HepG2 (cell line): ENCODE results near the gene CSNK1A1. TPM values are rescaled to one million over a fixed set of nuclear protein-coding genes. Genes with fewer than 3 reads are reported as not detected.

Source experiments
- ADNP ChIP-seq: sonication (generic); formaldehyde crosslinking; IDR thresholded peaks from 2 replicates; pipeline ENCODE4 v1.4.0; 2020; ENCODE audit warnings: missing genetic modification reagents
- DNMT3B ChIP-seq: conservative IDR thresholded peaks from 2 replicates; pipeline ENCODE4 v1.6.1; 2016; ENCODE audit warnings: missing biosample characterization, control low read depth
- DRAP1 ChIP-seq: IDR thresholded peaks from 2 replicates; pipeline ENCODE4 v1.6.1; 2016; ENCODE audit warnings: missing genetic modification reagents, missing compliant biosample characterization
- GZF1 ChIP-seq: sonication (generic); formaldehyde crosslinking; IDR thresholded peaks from 2 replicates; pipeline ENCODE4 v1.5.1; 2020; ENCODE audit warnings: mild to moderate bottlenecking, missing genetic modification reagents
- HOXA7 ChIP-seq: sonication (generic); formaldehyde crosslinking; IDR thresholded peaks from 2 replicates; pipeline ENCODE4 v1.8.1; 2022; ENCODE audit warnings: mild to moderate bottlenecking, missing genetic modification reagents, moderate library complexity
- ISL2 ChIP-seq: sonication (generic); formaldehyde crosslinking; IDR thresholded peaks from 2 replicates; pipeline ENCODE4 v1.5.0; 2020; ENCODE audit warnings: missing genetic modification reagents
- KLF12 ChIP-seq: sonication (generic); formaldehyde crosslinking; IDR thresholded peaks from 2 replicates; pipeline ENCODE4 v1.4.0; 2020; ENCODE audit warnings: missing genetic modification reagents, borderline replicate concordance
- MEF2D ChIP-seq: sonication (generic); formaldehyde crosslinking; IDR thresholded peaks from 2 replicates; pipeline ENCODE4 v1.5.1; 2020; ENCODE audit warnings: mild to moderate bottlenecking, missing genetic modification reagents
- MLXIP ChIP-seq: sonication (generic); formaldehyde crosslinking; IDR thresholded peaks from 2 replicates; pipeline ENCODE4 v1.9.0; 2021; ENCODE audit warnings: missing genetic modification reagents, borderline replicate concordance
- NCOA5 ChIP-seq: sonication (generic); formaldehyde crosslinking; IDR thresholded peaks from 2 replicates; pipeline ENCODE4 v1.4.0; 2020; ENCODE audit warnings: missing genetic modification reagents
- NFATC3 ChIP-seq: sonication (generic); formaldehyde crosslinking; IDR thresholded peaks from 2 replicates; pipeline ENCODE4 v1.5.1; 2020; ENCODE audit warnings: mild to moderate bottlenecking, missing genetic modification reagents
- RBM22 ChIP-seq: fragments of 200-400 bp; formaldehyde crosslinking; optimal IDR thresholded peaks from 2 replicates; pipeline ENCODE3; 2017; ENCODE audit warnings: mild to moderate bottlenecking, low read length, moderate library complexity
- SOX13 ChIP-seq, 3 experiments: fragments of 450-650 bp in 1 of 3; sonication (generic) in 1 of 3; formaldehyde crosslinking in 1 of 3; IDR thresholded peaks in 2 of 3; conservative IDR thresholded peaks in 1 of 3; 2 replicates each; pipeline versions ENCODE4 v1.5.0 to v1.6.1; 2016 to 2020; ENCODE audit warnings: antibody characterized with exemption in 1 of 3, mild to moderate bottlenecking in 1 of 3, missing compliant biosample characterization in 1 of 3, missing genetic modification reagents in 1 of 3, moderate library complexity in 1 of 3
- SRSF4 ChIP-seq: fragments of 200-400 bp; formaldehyde crosslinking; IDR thresholded peaks from one replicate; pipeline ENCODE4 v1.6.1; 2018; ENCODE audit warnings: mild to moderate bottlenecking, low read depth, low read length, moderate library complexity; ENCODE audit not compliant: poor library complexity, severe bottlenecking
- TFDP2 ChIP-seq: sonication (generic); formaldehyde crosslinking; IDR thresholded peaks from 2 replicates; pipeline ENCODE4 v1.4.0; 2020; ENCODE audit warnings: missing genetic modification reagents
- ZNF160 ChIP-seq: sonication (generic); formaldehyde crosslinking; IDR thresholded peaks from 2 replicates; pipeline ENCODE4 v1.8.0; 2022; ENCODE audit warnings: mild to moderate bottlenecking, inconsistent platforms, missing genetic modification reagents
- ZNF260 ChIP-seq: sonication (generic); formaldehyde crosslinking; IDR thresholded peaks from 2 replicates; pipeline ENCODE4 v1.4.0; 2020; ENCODE audit warnings: missing genetic modification reagents, low read depth, mild to moderate bottlenecking, borderline replicate concordance
- ZNF280D ChIP-seq: sonication (generic); formaldehyde crosslinking; IDR thresholded peaks from 2 replicates; pipeline ENCODE4 v1.5.1; 2020; ENCODE audit warnings: mild to moderate bottlenecking, missing genetic modification reagents
- ZNF546 ChIP-seq: sonication (generic); formaldehyde crosslinking; conservative IDR thresholded peaks from 2 replicates; pipeline ENCODE4 v1.8.1; 2023; ENCODE audit warnings: mild to moderate bottlenecking, missing genetic modification reagents
- ZNF670 ChIP-seq: sonication (generic); formaldehyde crosslinking; IDR thresholded peaks from 2 replicates; pipeline ENCODE4 v1.8.0; 2022; ENCODE audit warnings: mild to moderate bottlenecking, missing genetic modification reagents, borderline replicate concordance
- ZNF788 ChIP-seq: sonication (generic); formaldehyde crosslinking; IDR thresholded peaks from 2 replicates; pipeline ENCODE4 v1.5.0; 2020; ENCODE audit warnings: mild to moderate bottlenecking, missing genetic modification reagents, borderline replicate concordance
- ZZZ3 ChIP-seq: sonication (generic); formaldehyde crosslinking; IDR thresholded peaks from 2 replicates; pipeline ENCODE4 v1.4.0; 2020; ENCODE audit warnings: missing genetic modification reagents, mild to moderate bottlenecking, borderline replicate concordance
- polyA plus RNA-seq, 8 experiments: library from polyadenylated mRNA; depleted of rRNA in 3 of 8; stranded (reverse) in 7 of 8; unstranded in 1 of 8; fragments of >200 nt; fragmentation: Illumina TruSeq in 4 of 8; extraction: Trizol in 4 of 8; gene quantifications; 2 replicates each; pipeline versions ENCODE4 v1.2.1 to v1.2.3, GENCODE V29; 2011 to 2016; ENCODE audit warnings: low read depth in 4 of 8, missing spikeins in 1 of 8, mixed read lengths in 1 of 8; ENCODE audit not compliant: insufficient read depth in 1 of 8
- total RNA-seq, 5 experiments: library from RNA; depleted of rRNA; stranded (reverse); fragments of >200 nt; fragmentation: Illumina TruSeq; extraction: Trizol; gene quantifications; 2 replicates each; pipeline ENCODE4 v1.2.3, GENCODE V29; 2016; ENCODE audit warnings: low read depth in 1 of 5

CSNK1A1 gene
- total and polyA plus RNA-seq, 2 of the 13 experiments (the other 11 are each of a cell fraction or from before 2014, with no cell fraction given), result 89.0 to 149 TPM

DNA sequence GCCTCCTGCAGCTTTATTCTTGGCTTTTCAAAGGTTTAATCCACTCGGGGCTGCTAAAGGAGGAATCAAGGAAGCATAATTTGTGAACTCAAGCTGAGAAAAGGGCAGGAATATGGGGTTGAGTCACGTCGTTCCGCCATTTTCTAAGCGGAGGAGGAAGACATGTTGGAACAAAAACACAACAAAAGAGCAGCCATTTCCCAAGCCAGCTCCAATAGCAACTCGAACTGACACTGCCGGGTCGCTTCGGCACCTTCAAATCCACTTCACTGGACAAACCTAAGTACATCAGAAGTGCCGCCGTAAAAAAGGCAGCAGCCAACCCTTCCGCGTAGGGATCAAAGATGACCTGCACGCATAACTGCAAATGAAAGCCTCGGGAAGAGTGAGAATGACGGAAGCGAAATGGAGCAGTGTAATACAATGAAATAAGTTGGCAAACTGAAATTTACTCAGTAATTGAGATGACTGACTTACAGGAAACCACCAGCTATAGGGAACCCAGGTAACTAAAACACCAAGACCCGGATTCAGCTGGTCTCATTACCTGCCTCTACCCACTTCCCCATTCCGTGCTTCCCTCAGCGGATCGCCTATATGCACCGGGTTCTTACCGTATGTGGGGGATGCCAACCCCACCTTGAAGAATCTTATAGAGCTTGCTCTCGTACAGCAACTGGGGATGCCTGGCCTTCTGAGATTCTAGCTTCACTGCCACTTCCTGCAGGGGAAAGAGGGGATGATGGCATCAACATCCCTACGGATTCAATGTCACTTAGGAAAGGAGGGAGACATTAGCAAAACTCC is 1.6 kb downstream of the CSNK1A1 start (continued):
- TF ChIP-seq MLXIP (CRISPR knock-in tag), result no peak
- TF ChIP-seq ZNF788, result no peak
- TF ChIP-seq ZNF280D, result no peak
- TF ChIP-seq ZZZ3, result no peak
- TF ChIP-seq ZNF670 (CRISPR knock-in tag), result no peak
- no peak; the same call in 1 of the 2 replicates for TF ChIP-seq DRAP1 (CRISPR knock-in tag)
- TF ChIP-seq SOX13 (IDR thresholded peaks at IDR 0.05), result no peak
- no peak; a peak in 1 of 4 replicates for TF ChIP-seq SOX13 (CRISPR knock-in tag; conservative IDR thresholded peaks at IDR 0.05 in 1 of 2, IDR thresholded peaks at IDR 0.05 in 1 of 2)
- TF ChIP-seq ZNF260 (CRISPR knock-in tag), result no peak
- no peak for TF ChIP-seq DNMT3B (CRISPR knock-in tag)
- no peak for TF ChIP-seq NCOA5 (CRISPR knock-in tag)
- no peak for TF ChIP-seq NFATC3 (CRISPR knock-in tag)
- TF ChIP-seq RBM22, result no peak
- no peak for TF ChIP-seq GZF1 (CRISPR knock-in tag)
- no peak for TF ChIP-seq MEF2D (CRISPR knock-in tag)
- 0 out of 2 replicates have a peak, but pooled peaks have one; percentile 13 for TF ChIP-seq ISL2 (CRISPR knock-in tag)
- TF ChIP-seq ADNP, result no peak
- no peak for TF ChIP-seq SRSF4
- no peak for TF ChIP-seq HOXA7 (CRISPR knock-in tag)
- TF ChIP-seq TFDP2 (CRISPR knock-in tag), result no peak
- no peak for TF ChIP-seq KLF12
- TF ChIP-seq ZNF160 (CRISPR knock-in tag), result no peak
- TF ChIP-seq ZNF546 (CRISPR knock-in tag), result no peak
